Measurements from ENCODE around the gene CLEC5A.

Gene CLEC5A

GRCh38 chr7:141973673-141974072, 26.9 kb upstream of the CLEC5A start, which contains the start of gene TAS2R38:
TSS of gene TAS2R38 (minus strand) at chr7:141973773. CDS start at chr7:141973689, 84 bp downstream.
- H3K36me3 ChIP-seq (replicated peaks; ENCODE audit: insufficient read depth, low read length), result no peaks in the 10 kb centered on the region
- H3K4me2 ChIP-seq (ENCODE audit: low read depth, low read length), result no peak within 1 kb of the TSS
- no peaks in the 10 kb centered on the region for H3K79me2 ChIP-seq (ENCODE audit: low read length)
- no peak within 1 kb of the TSS for H3K9ac ChIP-seq (ENCODE audit: low read length)
- H3K9me3 ChIP-seq (replicated peaks; ENCODE audit: insufficient read depth, low read length), result no peaks in the 10 kb centered on the region
- H3F3A ChIP-seq (ENCODE audit: insufficient read depth, low read length), result peaks cover 16% of the 10 kb centered on the region
- H2AFZ ChIP-seq (ENCODE audit: low read length), result no peak within 1 kb of the TSS
- H3K27ac ChIP-seq (ENCODE audit: low read length), result no peak within 1 kb of the TSS
- no peak for DNase-seq
- H3K4me3 ChIP-seq (ENCODE audit: low read length), result no peak within 1 kb of the TSS
- no peak for TF ChIP-seq EZH2 (optimal IDR thresholded peaks at IDR 0.05; ENCODE audit: low read depth, low read length)
- no peak for TF ChIP-seq EZH2phosphoT487 (IDR thresholded peaks at IDR 0.05; ENCODE audit: low read length)
- TF ChIP-seq CTCF (IDR thresholded peaks at IDR 0.05; ENCODE audit: low read length), result no peak
- H3K9me2 ChIP-seq (replicated peaks; ENCODE audit: insufficient read depth, low read length), result no peaks in the 10 kb centered on the region
- H3K27me3 ChIP-seq (replicated peaks; ENCODE audit: insufficient read depth, low read length), result no peaks in the 10 kb centered on the region
- H4K20me1 ChIP-seq (ENCODE audit: insufficient read depth, low read length), result no peaks in the 10 kb centered on the region
- peaks cover 13% of the 10 kb centered on the region for H3K4me1 ChIP-seq (ENCODE audit: low read length)

- no peaks in the 10 kb centered on the region for H4K20me1 ChIP-seq (ENCODE audit: insufficient read depth, low read length)
- H3K4me1 ChIP-seq (ENCODE audit: low read length), result peaks cover 16% of the 10 kb centered on the region
- no peaks in the 10 kb centered on the region for H3F3A ChIP-seq (ENCODE audit: insufficient read depth, low read length)
- H3K9me2 ChIP-seq (replicated peaks; ENCODE audit: insufficient read depth, low read length), result no peaks in the 10 kb centered on the region
- no peak for TF ChIP-seq EZH2phosphoT487 (IDR thresholded peaks at IDR 0.05; ENCODE audit: low read length)
- TF ChIP-seq CTCF (IDR thresholded peaks at IDR 0.05; ENCODE audit: low read length), result no peak
- no peak for TF ChIP-seq EZH2 (optimal IDR thresholded peaks at IDR 0.05; ENCODE audit: low read depth, low read length)
- H3K27me3 ChIP-seq (replicated peaks; ENCODE audit: insufficient read depth, low read length), result no peaks in the 10 kb centered on the region
- H2AFZ ChIP-seq (ENCODE audit: low read length), result no peak overlapping the region
- no peaks in the 10 kb centered on the region for H3K9me3 ChIP-seq (replicated peaks; ENCODE audit: insufficient read depth, low read length)
- DNase-seq, result peak; percentile 49
- no peak overlapping the region for H3K4me3 ChIP-seq (ENCODE audit: low read length)
- no peaks in the 10 kb centered on the region for H3K36me3 ChIP-seq (replicated peaks; ENCODE audit: insufficient read depth, low read length)
- peak overlapping the region; percentile 1; the same call in 1 of the 2 replicates for H3K4me2 ChIP-seq (ENCODE audit: low read depth, low read length)
- no peak overlapping the region for H3K9ac ChIP-seq (ENCODE audit: low read length)
- H3K79me2 ChIP-seq (ENCODE audit: low read length), result no peaks in the 10 kb centered on the region
- peak overlapping the region; percentile 21; the same call in 1 of the 2 replicates for H3K27ac ChIP-seq (ENCODE audit: low read length)
Observed at GRCh38 chr7:141960687-141961422, 14.1 kb upstream of the CLEC5A start.

GRCh38 chr7:141956084-141956483, 9.3 kb upstream of the CLEC5A start:
- Histone ChIP-seq H2AFZ (ENCODE audit: low read length) (no peak overlapping the region), H3F3A (ENCODE audit: insufficient read depth, low read length) (no peaks in the 10 kb centered on the region), H3K36me3 (replicated peaks; ENCODE audit: insufficient read depth, low read length) (no peaks in the 10 kb centered on the region), H3K4me3 (ENCODE audit: low read length) (no peak overlapping the region), H3K27me3 (replicated peaks; ENCODE audit: insufficient read depth, low read length) (no peaks in the 10 kb centered on the region), H3K4me2 (ENCODE audit: low read depth, low read length) (no peak overlapping the region), H3K9ac (ENCODE audit: low read length) (no peak overlapping the region), H3K27ac (ENCODE audit: low read length) (no peak overlapping the region), H3K4me1 (ENCODE audit: low read length) (peaks cover 12% of the 10 kb centered on the region), H3K9me2 (replicated peaks; ENCODE audit: insufficient read depth, low read length) (no peaks in the 10 kb centered on the region), H3K79me2 (ENCODE audit: low read length) (no peaks in the 10 kb centered on the region), H4K20me1 (ENCODE audit: insufficient read depth, low read length) (no peaks in the 10 kb centered on the region), H3K9me3 (replicated peaks; ENCODE audit: insufficient read depth, low read length) (no peaks in the 10 kb centered on the region)
- DNase-seq, result no peak
- TF ChIP-seq CTCF (IDR thresholded peaks at IDR 0.05; ENCODE audit: low read length) (no peak), EZH2phosphoT487 (IDR thresholded peaks at IDR 0.05; ENCODE audit: low read length) (no peak), EZH2 (optimal IDR thresholded peaks at IDR 0.05; ENCODE audit: low read depth, low read length) (no peak)

All from MM.1S (cell line).